Body of pancreas (tissue), 4 donors: ENCODE data around the gene LGR6.

Source experiments
- POLR2A ChIP-seq, 3 donors: fragments of 450-650 bp; IDR thresholded peaks; one replicate each; pipeline ENCODE4 v1.6.1; 2016; ENCODE audit warnings: antibody characterized with exemption in 3 of 3, mild to moderate bottlenecking in 2 of 3
- TF ChIP-seq, protein P1 (sequence below), 7 experiments: fragments of 450-650 bp in 4 of 7; fragments of 200-600 bp in 3 of 7; sonication (generic) in 3 of 7; IDR thresholded peaks; one replicate each; pipeline ENCODE4 v1.5.1; 2016 to 2019; ENCODE audit warnings: antibody characterized with exemption in 7 of 7

DNA sequence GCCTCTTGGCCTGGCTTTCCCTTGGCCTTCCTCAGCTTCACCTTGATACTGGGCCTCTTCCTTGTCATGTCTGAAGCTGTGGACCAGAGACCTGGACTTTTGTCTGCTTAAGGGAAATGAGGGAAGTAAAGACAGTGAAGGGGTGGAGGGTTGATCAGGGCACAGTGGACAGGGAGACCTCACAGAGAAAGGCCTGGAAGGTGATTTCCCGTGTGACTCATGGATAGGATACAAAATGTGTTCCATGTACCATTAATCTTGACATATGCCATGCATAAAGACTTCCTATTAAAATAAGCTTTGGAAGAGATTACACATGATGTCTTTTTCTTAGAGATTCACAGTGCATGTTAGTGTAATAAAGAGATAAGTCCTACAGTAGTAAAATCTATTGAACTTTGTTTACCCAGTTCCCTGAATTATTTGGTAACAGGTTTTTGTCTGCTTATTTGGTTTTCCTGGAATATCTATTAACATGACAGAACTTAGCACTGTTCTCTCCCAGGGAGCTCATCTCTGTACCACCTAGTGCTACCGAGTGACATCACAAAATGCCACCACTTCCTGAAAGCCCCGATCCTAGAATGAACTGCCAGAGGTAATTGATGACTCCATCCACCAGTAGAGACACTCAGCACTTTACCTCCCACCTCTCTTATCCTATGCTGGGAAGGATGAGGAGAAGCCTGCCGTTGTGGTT lies 125.9 kb downstream of the LGR6 start:
- no peak for TF ChIP-seq POLR2A (IDR thresholded peaks at IDR 0.05)
- TF ChIP-seq, protein P1, sequence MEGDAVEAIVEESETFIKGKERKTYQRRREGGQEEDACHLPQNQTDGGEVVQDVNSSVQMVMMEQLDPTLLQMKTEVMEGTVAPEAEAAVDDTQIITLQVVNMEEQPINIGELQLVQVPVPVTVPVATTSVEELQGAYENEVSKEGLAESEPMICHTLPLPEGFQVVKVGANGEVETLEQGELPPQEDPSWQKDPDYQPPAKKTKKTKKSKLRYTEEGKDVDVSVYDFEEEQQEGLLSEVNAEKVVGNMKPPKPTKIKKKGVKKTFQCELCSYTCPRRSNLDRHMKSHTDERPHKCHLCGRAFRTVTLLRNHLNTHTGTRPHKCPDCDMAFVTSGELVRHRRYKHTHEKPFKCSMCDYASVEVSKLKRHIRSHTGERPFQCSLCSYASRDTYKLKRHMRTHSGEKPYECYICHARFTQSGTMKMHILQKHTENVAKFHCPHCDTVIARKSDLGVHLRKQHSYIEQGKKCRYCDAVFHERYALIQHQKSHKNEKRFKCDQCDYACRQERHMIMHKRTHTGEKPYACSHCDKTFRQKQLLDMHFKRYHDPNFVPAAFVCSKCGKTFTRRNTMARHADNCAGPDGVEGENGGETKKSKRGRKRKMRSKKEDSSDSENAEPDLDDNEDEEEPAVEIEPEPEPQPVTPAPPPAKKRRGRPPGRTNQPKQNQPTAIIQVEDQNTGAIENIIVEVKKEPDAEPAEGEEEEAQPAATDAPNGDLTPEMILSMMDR (IDR thresholded peaks at IDR 0.05): no peak
